SU-DHL-6 (cell line): Measurements from ENCODE around the gene IFT122.

Experiments used
- EZH2phosphoT487 ChIP-seq: fragments of 200-600 bp; sonication (generic), shearing (Covaris generic); conservative IDR thresholded peaks from 2 replicates; pipeline ENCODE4 v1.6.1; 2018; ENCODE audit warnings: mild to moderate bottlenecking, antibody characterized with exemption, low read length, moderate library complexity, mixed read lengths
- TF ChIP-seq, protein P1 (sequence below): fragments of 200-600 bp; sonication (generic); IDR thresholded peaks from one replicate; pipeline ENCODE4 v1.5.1; 2017; ENCODE audit warnings: antibody characterized with exemption, mild to moderate bottlenecking, low read length, moderate library complexity; ENCODE audit not compliant: insufficient read depth, poor library complexity, severe bottlenecking

- TF ChIP-seq, protein P1, sequence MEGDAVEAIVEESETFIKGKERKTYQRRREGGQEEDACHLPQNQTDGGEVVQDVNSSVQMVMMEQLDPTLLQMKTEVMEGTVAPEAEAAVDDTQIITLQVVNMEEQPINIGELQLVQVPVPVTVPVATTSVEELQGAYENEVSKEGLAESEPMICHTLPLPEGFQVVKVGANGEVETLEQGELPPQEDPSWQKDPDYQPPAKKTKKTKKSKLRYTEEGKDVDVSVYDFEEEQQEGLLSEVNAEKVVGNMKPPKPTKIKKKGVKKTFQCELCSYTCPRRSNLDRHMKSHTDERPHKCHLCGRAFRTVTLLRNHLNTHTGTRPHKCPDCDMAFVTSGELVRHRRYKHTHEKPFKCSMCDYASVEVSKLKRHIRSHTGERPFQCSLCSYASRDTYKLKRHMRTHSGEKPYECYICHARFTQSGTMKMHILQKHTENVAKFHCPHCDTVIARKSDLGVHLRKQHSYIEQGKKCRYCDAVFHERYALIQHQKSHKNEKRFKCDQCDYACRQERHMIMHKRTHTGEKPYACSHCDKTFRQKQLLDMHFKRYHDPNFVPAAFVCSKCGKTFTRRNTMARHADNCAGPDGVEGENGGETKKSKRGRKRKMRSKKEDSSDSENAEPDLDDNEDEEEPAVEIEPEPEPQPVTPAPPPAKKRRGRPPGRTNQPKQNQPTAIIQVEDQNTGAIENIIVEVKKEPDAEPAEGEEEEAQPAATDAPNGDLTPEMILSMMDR = no peak
- no peak for TF ChIP-seq EZH2phosphoT487
These were observed 33.7 kb downstream of the IFT122 start for GRCh38 chr3:129473769-129474152.
